SK-N-SH (cell line): ENCODE measurements around the gene EFCAB12. TPM values are rescaled to one million over a fixed set of nuclear protein-coding genes. Genes with fewer than 3 reads are reported as not detected.

Experiments
- CTCF ChIA-PET: fragments of 300-600, 350-600 bp; formaldehyde crosslinking; extraction: SDS; loops from one replicate; lab custom pipeline; 2021; lab: Yijun Ruan, JAX
- POLR2A ChIA-PET: fragments of 350-600 bp; sonication (Branson Sonifier 250); formaldehyde crosslinking; extraction: SDS; loops from one replicate; lab custom pipeline; 2020; ENCODE audit warnings: antibody characterized with exemption, inconsistent platforms; lab: Yijun Ruan, JAX
- DNase-seq: peaks from one replicate; pipeline ENCODE4 v3.0.0; 2012
- H2AFZ ChIP-seq: fragments of 200-600 bp; sonication (generic); 2 replicates; pipeline ENCODE4 v1.8.1; 2016; ENCODE audit warnings: antibody characterized with exemption, mild to moderate bottlenecking, low read depth
- H3F3A ChIP-seq: fragments of 200-600 bp; sonication (generic); replicated peaks from 2 replicates; pipeline ENCODE3; 2016; ENCODE audit warnings: antibody characterized with exemption, mild to moderate bottlenecking; ENCODE audit not compliant: insufficient read depth
- H3K27ac ChIP-seq, 2 experiments: fragments of 200-500 bp in 1 of 2; fragments of 200-600 bp in 1 of 2; sonication (Bioruptor generic) in 1 of 2; sonication (generic), shearing (Covaris generic) in 1 of 2; 2 replicates each; pipeline versions ENCODE4 v1.5.1 to v1.6.1; 2014 to 2016; ENCODE audit warnings: low read depth in 2 of 2, inconsistent platforms in 1 of 2, low read length in 1 of 2, mild to moderate bottlenecking in 1 of 2, mixed read lengths in 1 of 2
- H3K27me3 ChIP-seq: fragments of 200-600 bp; sonication (generic), shearing (Covaris generic); 2 replicates; pipeline ENCODE4 v1.6.1; 2016; ENCODE audit warnings: mixed run types; ENCODE audit not compliant: insufficient read depth
- H3K36me3 ChIP-seq, 2 experiments: fragments of 200-500 bp in 1 of 2; fragments of 200-600 bp in 1 of 2; sonication (Bioruptor generic) in 1 of 2; sonication (generic) in 1 of 2; replicated peaks in 1 of 2; 2 replicates each; pipeline versions ENCODE3 to v1.5.1; 2014 to 2016; ENCODE audit warnings: low read length in 1 of 2, mild to moderate bottlenecking in 1 of 2; ENCODE audit not compliant: insufficient read depth in 2 of 2, control insufficient read depth in 1 of 2
- H3K4me1 ChIP-seq, 2 experiments: fragments of 200-500 bp in 1 of 2; fragments of 200-600 bp in 1 of 2; sonication (Bioruptor generic) in 1 of 2; sonication (generic), shearing (Covaris generic) in 1 of 2; 2 replicates each; pipeline versions ENCODE4 v1.5.1 to v1.6.1; 2014 to 2016; ENCODE audit warnings: low read depth in 1 of 2, low read length in 1 of 2, mixed run types in 1 of 2; ENCODE audit not compliant: insufficient read depth in 2 of 2, control insufficient read depth in 1 of 2
- H3K4me2 ChIP-seq: fragments of 200-600 bp; sonication (generic), shearing (Covaris generic); 2 replicates; pipeline ENCODE4 v1.6.1; 2017; ENCODE audit warnings: mixed run types
- H3K4me3 ChIP-seq, 2 experiments: fragments of 200-500 bp in 1 of 2; fragments of 200-600 bp in 1 of 2; sonication (Bioruptor generic) in 1 of 2; sonication (generic), shearing (Covaris generic) in 1 of 2; 2 replicates each; pipeline versions ENCODE4 v1.5.1 to v1.8.1; 2014 to 2016; ENCODE audit warnings: low read depth in 2 of 2, inconsistent platforms in 1 of 2, low read length in 1 of 2, mild to moderate bottlenecking in 1 of 2, mixed read lengths in 1 of 2, moderate library complexity in 1 of 2
- H3K79me2 ChIP-seq: fragments of 200-600 bp; sonication (generic); 2 replicates; pipeline ENCODE4 v1.8.1; 2017; ENCODE audit warnings: mild to moderate bottlenecking; ENCODE audit not compliant: insufficient read depth
- H3K9ac ChIP-seq: fragments of 200-600 bp; sonication (generic); 2 replicates; pipeline ENCODE4 v1.6.1; 2017; ENCODE audit warnings: mixed run types
- H3K9me2 ChIP-seq: fragments of 200-600 bp; sonication (generic); 2 replicates; pipeline ENCODE4 v1.6.1; 2017; ENCODE audit warnings: mixed run types
- H3K9me3 ChIP-seq: fragments of 200-600 bp; sonication (generic); 2 replicates; pipeline ENCODE4 v1.6.1; 2017; ENCODE audit warnings: mixed run types, mild to moderate bottlenecking, moderate library complexity
- H4K20me1 ChIP-seq: fragments of 200-600 bp; sonication (generic); 2 replicates; pipeline ENCODE4 v1.6.1; 2017; ENCODE audit warnings: mild to moderate bottlenecking, mixed run types; ENCODE audit not compliant: insufficient read depth
- CTCF ChIP-seq: fragments of 200-600 bp; sonication (generic); IDR thresholded peaks from 2 replicates; pipeline ENCODE4 v1.6.1; 2017; ENCODE audit warnings: antibody characterized with exemption, mild to moderate bottlenecking, moderate library complexity
- EP300 ChIP-seq, 2 experiments: IDR thresholded peaks; 2 replicates each; pipeline versions ENCODE4 v1.4.0 to v1.6.1; 2012; ENCODE audit warnings: borderline replicate concordance in 1 of 2, low read depth in 1 of 2, low read length in 1 of 2
- FOSL2 ChIP-seq: IDR thresholded peaks from 2 replicates; pipeline ENCODE4 v1.4.0; 2012; ENCODE audit warnings: low read depth, mild to moderate bottlenecking, moderate library complexity, borderline replicate concordance
- FOXM1 ChIP-seq: IDR thresholded peaks from 2 replicates; pipeline ENCODE4 v1.4.0; 2012; ENCODE audit warnings: low read depth, mild to moderate bottlenecking
- GABPA ChIP-seq: IDR thresholded peaks from 2 replicates; pipeline ENCODE4 v1.4.0; 2012; ENCODE audit warnings: low read depth, mild to moderate bottlenecking
- GATA2 ChIP-seq: sonication (generic); formaldehyde crosslinking; IDR thresholded peaks from 2 replicates; pipeline ENCODE4 v1.5.0; 2020; ENCODE audit warnings: mild to moderate bottlenecking, missing genetic modification reagents
- IRF3 ChIP-seq: fragments of 150-350 bp; IDR thresholded peaks from 2 replicates; pipeline ENCODE4 v1.6.1; 2016; ENCODE audit warnings: mild to moderate bottlenecking, low read depth, low read length
- JUND ChIP-seq: IDR thresholded peaks from 2 replicates; pipeline ENCODE4 v1.4.0; 2012
- MAX ChIP-seq: IDR thresholded peaks from 2 replicates; pipeline ENCODE4 v1.4.0; 2012; ENCODE audit warnings: low read depth
- MEF2A ChIP-seq: IDR thresholded peaks from 2 replicates; pipeline ENCODE4 v1.4.0; 2012; ENCODE audit warnings: low read depth, borderline replicate concordance
- NFIC ChIP-seq: IDR thresholded peaks from 2 replicates; pipeline ENCODE4 v1.4.0; 2012; ENCODE audit warnings: borderline replicate concordance
- PBX3 ChIP-seq: IDR thresholded peaks from 2 replicates; pipeline ENCODE4; 2012
- RAD21 ChIP-seq: IDR thresholded peaks from 2 replicates; pipeline ENCODE4 v1.6.1; 2012; ENCODE audit warnings: mild to moderate bottlenecking, low read length
- RCOR1 ChIP-seq: fragments of 150-350 bp; IDR thresholded peaks from 2 replicates; pipeline ENCODE4 v1.6.1; 2017; ENCODE audit warnings: antibody characterized with exemption, low read length
- RXRA ChIP-seq: IDR thresholded peaks from 2 replicates; pipeline ENCODE4 v1.4.0; 2012; ENCODE audit warnings: low read depth, mild to moderate bottlenecking, borderline replicate concordance
- SIN3A ChIP-seq: IDR thresholded peaks from 2 replicates; pipeline ENCODE4 v1.6.1; 2012; ENCODE audit warnings: low read depth, mild to moderate bottlenecking, low read length, moderate library complexity, borderline replicate concordance
- TAF1 ChIP-seq: IDR thresholded peaks from 2 replicates; pipeline ENCODE4 v1.6.1; 2012; ENCODE audit warnings: low read depth, mild to moderate bottlenecking, low read length, moderate library complexity, borderline replicate concordance
- TCF12 ChIP-seq: IDR thresholded peaks from 2 replicates; pipeline ENCODE4 v1.4.0; 2012
- USF2 ChIP-seq: fragments of 150-350 bp; IDR thresholded peaks from 2 replicates; pipeline ENCODE4 v1.6.1; 2017; ENCODE audit warnings: antibody characterized with exemption, low read length, low read depth, borderline replicate concordance
- YY1 ChIP-seq: IDR thresholded peaks from 2 replicates; pipeline ENCODE4 v1.4.0; 2012; ENCODE audit warnings: low read depth, mild to moderate bottlenecking
- WGBS: methylation state at CpG from one replicate; pipeline ENCODE4 v1.1.6; 2017; ENCODE audit warnings: low lambda C conversion rate; 5-methylcytosine and 5-hydroxymethylcytosine counted together
- polyA plus RNA-seq, 3 experiments: library from polyadenylated mRNA; depleted of rRNA; stranded (reverse); fragments of >200 nt; gene quantifications; 2 replicates each; pipeline ENCODE4 v1.2.3, GENCODE V29; 2012

Gene EFCAB12
- polyA plus RNA-seq, 1 of the 3 experiments (the other 2 are of a cell fraction): 0.38 TPM

- POLR2A ChIA-PET: no interaction called here
- Histone ChIP-seq H3K4me1 (no peaks in the 10 kb centered on the region), H4K20me1 (no peaks in the 10 kb centered on the region), H3K27me3 (no peaks in the 10 kb centered on the region), H3K4me3 (no peak overlapping the region), H3K36me3 (peaks cover 12 to 24% of the 10 kb centered on the region in 2 experiments), H3F3A (no peaks in the 10 kb centered on the region), H3K9ac (no peak overlapping the region), H2AFZ (no peak overlapping the region), H3K27ac (no peak overlapping the region), H3K9me3 (no peaks in the 10 kb centered on the region), H3K79me2 (no peaks in the 10 kb centered on the region), H3K4me2 (no peak overlapping the region), H3K9me2 (no peaks in the 10 kb centered on the region)
- no peak for TF ChIP-seq IRF3
- no peak for TF ChIP-seq GATA2 (CRISPR knock-in tag)
- no peak for TF ChIP-seq JUND
- TF ChIP-seq TAF1: no peak
- no peak for TF ChIP-seq NFIC
- TF ChIP-seq USF2: no peak
- no peak for TF ChIP-seq EP300 (IDR thresholded peaks at IDR 0.05; ENCODE audit: borderline replicate concordance in 1 of 2, low read depth in 1 of 2, low read length in 1 of 2)
- TF ChIP-seq TCF12: no peak
- TF ChIP-seq FOSL2: no peak
- no peak for TF ChIP-seq RXRA
- CTCF ChIA-PET: no interaction called here
- DNase-seq: no peak
- 67% methylated on average over 1 of the region's 1 CpG for WGBS
Observed at GRCh38 chr3:129467932-129468331, 39.5 kb upstream of the EFCAB12 start.

- POLR2A ChIA-PET: no interaction called here
- Histone ChIP-seq H3K9ac (no peak overlapping the region), H3K27ac (no peak overlapping the region), H3K4me2 (no peak overlapping the region), H3K9me3 (no peaks in the 10 kb centered on the region), H3K36me3 (peaks cover 9 to 10% of the 10 kb centered on the region in 2 experiments), H4K20me1 (no peaks in the 10 kb centered on the region), H2AFZ (no peak overlapping the region), H3K4me1 (no peaks in the 10 kb centered on the region), H3K9me2 (no peaks in the 10 kb centered on the region), H3F3A (no peaks in the 10 kb centered on the region), H3K4me3 (no peak overlapping the region), H3K79me2 (no peaks in the 10 kb centered on the region), H3K27me3 (no peaks in the 10 kb centered on the region)
- 92% methylated on average over 4 of the region's 4 CpGs for WGBS
- no peak for DNase-seq
- CTCF ChIA-PET: no interaction called here
- TF ChIP-seq YY1 (no peak), MEF2A (no peak), USF2 (no peak), MAX (no peak), RAD21 (no peak), CTCF (no peak), FOXM1 (no peak), PBX3 (no peak), GABPA (no peak), SIN3A (no peak), GATA2 (CRISPR knock-in tag) (no peak), RCOR1 (no peak)
Observed at GRCh38 chr3:129463716-129464115, 35.3 kb upstream of the EFCAB12 start.
